ENCODE data around the gene OR10V1. TPM values are rescaled to one million over a fixed set of nuclear protein-coding genes. Genes with fewer than 3 reads are reported as not detected.

Gene OR10V1
- total RNA-seq, 2 experiments from 2014 or later: not detected

DNA sequence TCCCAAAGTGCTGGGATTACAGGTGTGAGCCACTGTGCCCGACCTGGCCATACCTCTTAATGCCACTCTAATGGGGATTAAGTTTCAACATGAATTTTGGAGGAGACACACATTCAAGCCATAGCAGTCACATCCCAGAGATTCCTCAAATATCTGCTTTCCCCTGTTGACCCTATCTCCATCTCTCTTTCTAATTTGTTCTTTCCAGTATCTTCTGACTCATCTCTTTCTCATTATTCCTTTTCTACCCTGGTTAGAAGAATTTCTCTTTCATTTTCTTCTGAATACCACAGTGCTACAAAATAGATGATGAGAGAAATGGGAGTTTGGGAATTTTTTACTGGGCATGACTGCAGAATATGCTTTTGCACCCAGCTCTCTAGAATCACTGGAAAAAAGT lies 5.1 kb downstream of the OR10V1 start:
- intact Hi-C loops (cut with DNase I, micrococcal nuclease): no loop called here
- Histone ChIP-seq H3K9me3 (ENCODE audit: control insufficient read depth in 1 of 2, insufficient read depth in 1 of 2, low read length in 2 of 2) (no peaks in the 10 kb centered on the region), H3K27ac (ENCODE audit: low read depth in 1 of 2, low read length in 2 of 2) (no peak overlapping the region), H3K27me3 (ENCODE audit: control insufficient read depth in 1 of 2, insufficient read depth in 2 of 2, low read length in 2 of 2) (peaks cover 0 to 4% of the 10 kb centered on the region in 2 experiments), H3K4me1 (ENCODE audit: insufficient read depth, low read length) (no peaks in the 10 kb centered on the region), H3K4me3 (ENCODE audit: low read length) (no peak overlapping the region), H3K36me3 (ENCODE audit: insufficient read depth, low read length) (no peaks in the 10 kb centered on the region)
- peaks cover 44% of the 10 kb centered on the region for H3K27me3 Mint-ChIP-seq
- TF ChIP-seq, protein P1, sequence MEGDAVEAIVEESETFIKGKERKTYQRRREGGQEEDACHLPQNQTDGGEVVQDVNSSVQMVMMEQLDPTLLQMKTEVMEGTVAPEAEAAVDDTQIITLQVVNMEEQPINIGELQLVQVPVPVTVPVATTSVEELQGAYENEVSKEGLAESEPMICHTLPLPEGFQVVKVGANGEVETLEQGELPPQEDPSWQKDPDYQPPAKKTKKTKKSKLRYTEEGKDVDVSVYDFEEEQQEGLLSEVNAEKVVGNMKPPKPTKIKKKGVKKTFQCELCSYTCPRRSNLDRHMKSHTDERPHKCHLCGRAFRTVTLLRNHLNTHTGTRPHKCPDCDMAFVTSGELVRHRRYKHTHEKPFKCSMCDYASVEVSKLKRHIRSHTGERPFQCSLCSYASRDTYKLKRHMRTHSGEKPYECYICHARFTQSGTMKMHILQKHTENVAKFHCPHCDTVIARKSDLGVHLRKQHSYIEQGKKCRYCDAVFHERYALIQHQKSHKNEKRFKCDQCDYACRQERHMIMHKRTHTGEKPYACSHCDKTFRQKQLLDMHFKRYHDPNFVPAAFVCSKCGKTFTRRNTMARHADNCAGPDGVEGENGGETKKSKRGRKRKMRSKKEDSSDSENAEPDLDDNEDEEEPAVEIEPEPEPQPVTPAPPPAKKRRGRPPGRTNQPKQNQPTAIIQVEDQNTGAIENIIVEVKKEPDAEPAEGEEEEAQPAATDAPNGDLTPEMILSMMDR (IDR thresholded peaks at IDR 0.05): no peak
- H3K4me3 Mint-ChIP-seq: no peak overlapping the region
- ChIA-PET POLR2A (no interaction called here), CTCF (no interaction called here)
- H3K4me1 Mint-ChIP-seq (ENCODE audit: low read depth): no peaks in the 10 kb centered on the region
- DNase-seq: no peak
- no peaks in the 10 kb centered on the region for H3K36me3 Mint-ChIP-seq (ENCODE audit: low read depth)
- H3K27ac Mint-ChIP-seq: no peak overlapping the region
- ATAC-seq (ENCODE audit: poor library complexity): no peak
- no peaks in the 10 kb centered on the region for H3K9me3 Mint-ChIP-seq

DNA sequence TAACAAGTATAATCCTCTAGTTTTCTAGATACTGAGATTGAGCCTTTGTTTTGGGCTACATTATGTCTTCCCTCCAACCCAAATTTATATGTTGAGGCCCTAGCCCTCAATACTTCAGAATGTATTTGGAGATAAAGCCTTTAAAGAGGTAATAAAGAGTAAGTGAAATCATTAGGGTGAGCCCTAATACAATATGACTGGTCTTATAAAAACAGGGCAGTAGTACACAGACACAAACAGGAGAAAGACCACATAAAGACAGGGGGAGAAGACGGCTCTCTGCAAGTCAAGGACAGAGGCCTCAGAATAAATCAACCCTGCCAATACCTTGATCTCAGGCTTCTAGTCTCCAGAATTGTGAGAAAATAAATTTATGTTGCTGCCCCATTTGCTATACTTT lies 6.3 kb downstream of the OR10V1 start:
- no peaks in the 10 kb centered on the region for H3K4me1 Mint-ChIP-seq (ENCODE audit: low read depth)
- peaks cover 37% of the 10 kb centered on the region for H3K27me3 Mint-ChIP-seq
- H3K9me3 Mint-ChIP-seq: no peaks in the 10 kb centered on the region
- H3K36me3 ChIP-seq (ENCODE audit: insufficient read depth, low read length): no peaks in the 10 kb centered on the region
- no peak overlapping the region for H3K27ac ChIP-seq (ENCODE audit: low read depth in 1 of 2, low read length in 2 of 2)
- no peak for DNase-seq
- intact Hi-C loops (cut with DNase I, micrococcal nuclease): no loop called here
- POLR2A ChIA-PET: no interaction called here
- ATAC-seq (ENCODE audit: poor library complexity): no peak
- no peaks in the 10 kb centered on the region for H3K36me3 Mint-ChIP-seq (ENCODE audit: low read depth)
- no peaks in the 10 kb centered on the region for H3K9me3 ChIP-seq (ENCODE audit: control insufficient read depth in 1 of 2, insufficient read depth in 1 of 2, low read length in 2 of 2)
- H3K27ac Mint-ChIP-seq: no peak overlapping the region
- H3K4me3 ChIP-seq (ENCODE audit: low read length): no peak overlapping the region
- TF ChIP-seq, protein P1 (IDR thresholded peaks at IDR 0.05): no peak
- H3K4me1 ChIP-seq (ENCODE audit: insufficient read depth, low read length): no peaks in the 10 kb centered on the region
- CTCF ChIA-PET: interaction anchor here (0.6 kb wide), 1 partner anchor 11 kb away, joined by 3 read pairs; no protein-coding TSS in a partner anchor
- H3K4me3 Mint-ChIP-seq: no peak overlapping the region
- peaks cover 0 to 4% of the 10 kb centered on the region in 2 experiments for H3K27me3 ChIP-seq (ENCODE audit: control insufficient read depth in 1 of 2, insufficient read depth in 2 of 2, low read length in 2 of 2)

DNA sequence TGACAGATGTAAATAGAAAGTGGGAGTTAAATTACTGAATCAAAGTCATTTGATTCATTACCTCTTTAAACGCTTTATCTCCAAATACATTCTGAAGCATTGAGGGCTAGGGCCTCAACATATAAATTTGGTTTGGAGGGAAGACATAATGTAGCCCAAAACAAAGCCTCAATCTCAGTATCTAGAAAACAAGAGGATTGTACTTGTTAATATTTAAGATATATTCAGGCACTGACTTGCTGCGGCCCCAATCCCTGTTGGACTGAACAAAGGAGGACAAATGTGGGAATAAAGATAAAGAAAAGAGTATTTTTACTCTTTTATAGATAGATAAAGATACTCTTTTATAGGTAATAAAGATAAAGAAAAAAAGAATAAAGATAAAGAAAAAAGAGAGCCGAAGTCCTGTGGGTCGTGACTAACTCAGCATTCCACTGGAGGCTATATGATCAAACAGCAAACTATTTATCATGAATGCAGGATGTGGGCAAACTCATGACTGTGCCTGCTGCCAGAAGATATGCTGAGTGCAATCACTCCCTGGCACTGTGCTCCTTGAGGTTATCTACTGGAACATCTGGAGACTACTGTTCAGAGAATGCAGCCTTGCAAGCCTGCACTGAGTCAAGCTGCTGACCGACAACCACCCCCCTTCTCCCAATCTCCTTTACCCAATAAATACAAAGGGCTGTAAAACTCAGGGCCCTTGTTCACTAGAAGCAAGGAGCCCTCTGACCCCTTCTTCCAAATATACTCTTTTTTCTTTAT lies 6.9 kb downstream of the OR10V1 start:
- no peak overlapping the region for H3K4me3 ChIP-seq (ENCODE audit: low read length)
- no peak overlapping the region for H3K27ac ChIP-seq (ENCODE audit: low read depth in 1 of 2, low read length in 2 of 2)
- Mint-ChIP-seq H3K36me3 (ENCODE audit: low read depth) (no peaks in the 10 kb centered on the region), H3K9me3 (no peaks in the 10 kb centered on the region), H3K4me3 (no peak overlapping the region), H3K4me1 (ENCODE audit: low read depth) (no peaks in the 10 kb centered on the region), H3K27ac (no peak overlapping the region), H3K27me3 (peaks cover 41% of the 10 kb centered on the region)
- POLR2A ChIA-PET: no interaction called here
- CTCF ChIA-PET: no interaction called here
- intact Hi-C loops (cut with DNase I, micrococcal nuclease): no loop called here
- peaks cover 0 to 4% of the 10 kb centered on the region in 2 experiments for H3K27me3 ChIP-seq (ENCODE audit: control insufficient read depth in 1 of 2, insufficient read depth in 2 of 2, low read length in 2 of 2)
- H3K9me3 ChIP-seq (ENCODE audit: control insufficient read depth in 1 of 2, insufficient read depth in 1 of 2, low read length in 2 of 2): no peaks in the 10 kb centered on the region
- DNase-seq (no peak), ATAC-seq (ENCODE audit: poor library complexity) (no peak)
- TF ChIP-seq, protein P1 (IDR thresholded peaks at IDR 0.05): no peak
- no peaks in the 10 kb centered on the region for H3K36me3 ChIP-seq (ENCODE audit: insufficient read depth, low read length)
- no peaks in the 10 kb centered on the region for H3K4me1 ChIP-seq (ENCODE audit: insufficient read depth, low read length)

Data from CD4-positive, alpha-beta T cell (primary cell).